Esophagus muscularis mucosa (tissue), 3 donors: ENCODE data around the gene ABCB10.

Experiments
- CTCF ChIP-seq, 3 experiments: fragments of 200-600 bp in 2 of 3; fragments of 450-650 bp in 1 of 3; sonication (generic) in 2 of 3; IDR thresholded peaks; one replicate each; pipeline ENCODE4 v1.5.1; 2017 to 2019; ENCODE audit warnings: antibody characterized with exemption in 3 of 3, mild to moderate bottlenecking in 2 of 3, moderate library complexity in 1 of 3
- POLR2A ChIP-seq: fragments of 450-650 bp; IDR thresholded peaks from one replicate; pipeline ENCODE4 v1.6.1; 2017; ENCODE audit warnings: antibody characterized with exemption, moderate library complexity, mild to moderate bottlenecking, low read depth

- no peak for TF ChIP-seq CTCF (IDR thresholded peaks at IDR 0.05)
- no peak for TF ChIP-seq POLR2A
These were observed 4.7 kb upstream of the ABCB10 start for GRCh38 chr1:229563241-229563640.
